Spinal cord (tissue), 10 donors: ENCODE data around the gene SMOC1. TPM values are rescaled to one million over a fixed set of nuclear protein-coding genes. Genes with fewer than 3 reads are reported as not detected.

Source experiments
- DNase-seq, 6 donors: peaks; one replicate each; pipeline versions ENCODE4 v3.0.0 to v3.0.0-alpha.2; 2013 to 2015; ENCODE audit warnings: low spot score in 6 of 6, low read depth in 4 of 6
- H3K27ac ChIP-seq: one replicate; pipeline ENCODE4 v1.5.1; 2013; ENCODE audit warnings: low read depth, low read length, control low read depth
- H3K27me3 ChIP-seq: one replicate; pipeline ENCODE4 v1.6.1; 2013; ENCODE audit warnings: low read length; ENCODE audit not compliant: control insufficient read depth, insufficient read depth
- H3K36me3 ChIP-seq: one replicate; pipeline ENCODE4 v1.6.1; 2013; ENCODE audit warnings: low read length; ENCODE audit not compliant: control insufficient read depth, insufficient read depth
- H3K4me1 ChIP-seq: one replicate; pipeline ENCODE4 v1.6.1; 2013; ENCODE audit warnings: low read length; ENCODE audit not compliant: control insufficient read depth, insufficient read depth
- H3K4me3 ChIP-seq: one replicate; pipeline ENCODE4 v1.5.1; 2013; ENCODE audit warnings: low read depth, low read length, control low read depth
- H3K9me3 ChIP-seq: one replicate; pipeline ENCODE4 v1.6.1; 2013; ENCODE audit warnings: low read length; ENCODE audit not compliant: control insufficient read depth, insufficient read depth
- WGBS: methylation state at CpG from one replicate; pipeline ENCODE4 v1.1.5; 2013; ENCODE audit warnings: missing lambda C conversion rate; ENCODE audit not compliant: insufficient coverage; 5-methylcytosine and 5-hydroxymethylcytosine counted together
- polyA plus RNA-seq, 2 donors: library from polyadenylated mRNA; unstranded; fragments of 120-200 nt; gene quantifications; one replicate each; pipeline ENCODE4 v1.2.1, GENCODE V29; 2013; ENCODE audit not compliant: insufficient read length in 2 of 2
- total RNA-seq, 2 donors: library from RNA; depleted of rRNA in 1 of 2; stranded (reverse); fragments of 120-200 nt in 1 of 2; fragments of >200 nt in 1 of 2; gene quantifications; one replicate each; pipeline versions ENCODE4 v1.2.3 to v1.2.4, GENCODE V29; 2013 to 2014
- donor health status: healthy.

The SMOC1 gene
- total and polyA plus RNA-seq, 4 donors = 52.2 to 189 (median 111) TPM

DNA sequence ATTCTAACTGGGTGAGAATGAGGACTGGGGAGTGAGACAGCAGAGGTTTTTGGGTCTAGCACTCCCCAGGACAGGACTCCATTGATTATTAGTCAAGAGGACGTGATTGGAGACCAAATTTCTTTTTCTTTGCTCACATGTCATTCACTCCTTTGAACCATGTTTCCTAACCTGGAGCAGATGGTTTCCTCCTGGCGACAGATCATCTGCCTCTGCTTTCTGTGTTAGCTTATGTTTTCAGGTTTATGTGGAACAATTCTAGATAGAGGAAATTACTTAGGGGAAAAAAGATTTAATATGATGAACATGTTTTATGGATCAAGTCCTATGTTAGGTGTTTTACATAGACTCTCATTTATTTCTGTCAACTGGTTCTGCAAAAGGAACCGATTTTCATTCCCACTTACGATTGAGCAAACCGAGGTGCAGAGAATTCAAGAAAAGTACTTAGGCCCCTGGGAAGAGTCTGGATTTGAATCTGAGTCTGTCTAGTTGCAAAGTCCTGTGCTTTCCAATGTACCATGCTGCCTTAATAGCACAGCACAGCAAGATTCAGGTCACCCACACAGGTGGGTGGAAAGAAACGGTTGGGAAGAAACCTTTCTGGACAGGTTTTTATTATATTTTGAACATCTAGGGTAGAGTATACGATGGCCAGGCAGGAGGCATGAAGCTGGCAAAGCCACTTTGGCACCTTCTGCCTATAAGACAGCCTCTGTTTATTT lies 30.8 kb downstream of the SMOC1 start:
- 83% methylated on average over 1 of the region's 7 CpGs for WGBS
- Histone ChIP-seq H3K4me3 (no peak overlapping the region), H3K27me3 (no peaks in the 10 kb centered on the region), H3K36me3 (no peaks in the 10 kb centered on the region), H3K4me1 (peaks cover 11% of the 10 kb centered on the region), H3K27ac (peak overlapping the region; percentile 71), H3K9me3 (no peaks in the 10 kb centered on the region)
- peak in 1 of 6 donors; percentile 61 for DNase-seq

- peak overlapping the region; percentile 71 for H3K27ac ChIP-seq
- no peaks in the 10 kb centered on the region for H3K9me3 ChIP-seq
- no peak overlapping the region for H3K4me3 ChIP-seq
- WGBS = 46% methylated on average over 3 of the region's 3 CpGs
- no peaks in the 10 kb centered on the region for H3K27me3 ChIP-seq
- peaks cover 11% of the 10 kb centered on the region for H3K4me1 ChIP-seq
- no peaks in the 10 kb centered on the region for H3K36me3 ChIP-seq
- DNase-seq = peak in 1 of 6 donors; percentile 30
Observed at GRCh38 chr14:69910871-69911270, 31.7 kb downstream of the SMOC1 start.

- no peak for DNase-seq
- no peak overlapping the region for H3K4me3 ChIP-seq
- no peaks in the 10 kb centered on the region for H3K27me3 ChIP-seq
- no peak overlapping the region for H3K27ac ChIP-seq
- peaks cover 11% of the 10 kb centered on the region for H3K4me1 ChIP-seq
- no peaks in the 10 kb centered on the region for H3K36me3 ChIP-seq
- WGBS = 55% methylated on average over 1 of the region's 1 CpG
- no peaks in the 10 kb centered on the region for H3K9me3 ChIP-seq
Observed at GRCh38 chr14:69913686-69914085, 34.5 kb downstream of the SMOC1 start.

DNA sequence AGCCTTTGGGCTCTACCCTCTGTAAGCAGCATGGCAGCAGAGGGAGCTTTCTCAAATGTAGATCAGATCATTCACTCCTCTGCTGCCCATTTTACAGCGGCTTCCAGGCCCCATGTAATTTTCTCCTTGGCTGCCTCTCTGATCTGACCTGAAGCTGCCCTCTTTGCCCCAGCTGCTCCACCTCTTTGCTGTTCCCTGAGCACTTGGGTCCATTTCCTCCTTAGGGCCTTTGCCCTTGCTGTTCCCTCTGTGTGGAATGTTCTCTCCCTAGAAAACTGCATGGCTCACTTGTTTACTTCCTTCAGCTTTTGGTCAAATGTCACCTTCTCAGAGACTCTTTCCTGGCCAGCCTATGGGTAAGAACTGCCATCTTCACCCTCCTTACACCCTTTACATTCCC lies 37.2 kb downstream of the SMOC1 start:
- no peaks in the 10 kb centered on the region for H3K27me3 ChIP-seq
- H3K4me3 ChIP-seq = no peak overlapping the region
- WGBS = 78% methylated on average over 1 of the region's 1 CpG
- H3K27ac ChIP-seq = no peak overlapping the region
- H3K36me3 ChIP-seq = peaks cover 4% of the 10 kb centered on the region
- H3K9me3 ChIP-seq = no peaks in the 10 kb centered on the region
- no peak for DNase-seq
- H3K4me1 ChIP-seq = peaks cover 8% of the 10 kb centered on the region

GRCh38 chr14:69917287-69917686 lies 38.1 kb downstream of the SMOC1 start:
- Histone ChIP-seq H3K4me3 (no peak overlapping the region), H3K36me3 (peaks cover 4% of the 10 kb centered on the region), H3K4me1 (peaks cover 16% of the 10 kb centered on the region), H3K9me3 (no peaks in the 10 kb centered on the region), H3K27ac (no peak overlapping the region), H3K27me3 (no peaks in the 10 kb centered on the region)
- WGBS = 96% methylated on average over 3 of the region's 9 CpGs
- DNase-seq = no peak

- peaks cover 19% of the 10 kb centered on the region for H3K4me1 ChIP-seq
- no peaks in the 10 kb centered on the region for H3K9me3 ChIP-seq
- 86% methylated on average over 1 of the region's 1 CpG for WGBS
- peaks cover 4% of the 10 kb centered on the region for H3K36me3 ChIP-seq
- no peak for DNase-seq
- no peak overlapping the region for H3K4me3 ChIP-seq
- no peak overlapping the region for H3K27ac ChIP-seq
- H3K27me3 ChIP-seq = no peaks in the 10 kb centered on the region
Observed at GRCh38 chr14:69919815-69920214, 40.6 kb downstream of the SMOC1 start.

- Histone ChIP-seq H3K27me3 (no peaks in the 10 kb centered on the region), H3K4me3 (no peak overlapping the region), H3K9me3 (no peaks in the 10 kb centered on the region), H3K36me3 (peaks cover 4% of the 10 kb centered on the region), H3K27ac (no peak overlapping the region), H3K4me1 (peaks cover 19% of the 10 kb centered on the region)
- WGBS = 85% methylated on average over 8 of the region's 9 CpGs
- no peak for DNase-seq
Observed at GRCh38 chr14:69921052-69921451, 41.8 kb downstream of the SMOC1 start.

GRCh38 chr14:69922198-69922597 lies 43.0 kb downstream of the SMOC1 start:
- no peaks in the 10 kb centered on the region for H3K27me3 ChIP-seq
- H3K9me3 ChIP-seq = no peaks in the 10 kb centered on the region
- H3K27ac ChIP-seq = no peak overlapping the region
- peak in 1 of 6 donors; percentile 27 for DNase-seq
- WGBS = 58% methylated on average over 6 of the region's 6 CpGs
- H3K4me1 ChIP-seq = peaks cover 24% of the 10 kb centered on the region
- peaks cover 4% of the 10 kb centered on the region for H3K36me3 ChIP-seq
- no peak overlapping the region for H3K4me3 ChIP-seq

- no peaks in the 10 kb centered on the region for H3K9me3 ChIP-seq
Observed at GRCh38 chr14:69924201-69924600, 45.0 kb downstream of the SMOC1 start.

DNA sequence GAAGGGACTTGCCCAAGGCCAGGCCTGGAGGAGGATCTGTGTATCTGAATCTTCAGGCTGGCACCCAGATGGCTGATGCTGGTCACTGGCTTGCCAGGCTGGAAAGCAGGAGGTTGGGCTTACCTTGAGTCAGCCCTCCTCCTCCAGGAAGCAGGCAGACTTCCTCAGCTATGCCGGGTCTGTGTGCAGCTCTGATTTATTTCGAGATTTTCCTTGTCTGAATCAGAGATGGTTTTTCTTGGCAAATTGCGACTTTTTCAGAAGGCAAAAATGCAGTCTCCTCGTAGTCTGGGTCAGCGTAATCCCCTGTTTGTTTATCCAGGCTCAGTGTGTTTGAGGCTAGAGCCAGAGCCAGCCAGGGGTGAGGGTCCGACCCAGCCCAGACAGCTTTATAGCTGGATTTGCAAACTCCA lies 48.9 kb downstream of the SMOC1 start:
- peak in 1 of 6 donors; percentile 43 for DNase-seq
- H3K27me3 ChIP-seq = no peaks in the 10 kb centered on the region
- no peak overlapping the region for H3K4me3 ChIP-seq
- 68% methylated on average over 6 of the region's 6 CpGs for WGBS
- H3K36me3 ChIP-seq = peaks cover 4% of the 10 kb centered on the region
- H3K27ac ChIP-seq = no peak overlapping the region
- peaks cover 39% of the 10 kb centered on the region for H3K4me1 ChIP-seq
- no peaks in the 10 kb centered on the region for H3K9me3 ChIP-seq

More at GRCh38 chr14:69924201-69924600, 45.0 kb downstream of the SMOC1 start:
- Histone ChIP-seq H3K27me3 (no peaks in the 10 kb centered on the region), H3K4me3 (no peak overlapping the region), H3K4me1 (peaks cover 33% of the 10 kb centered on the region), H3K27ac (no peak overlapping the region), H3K36me3 (peaks cover 4% of the 10 kb centered on the region)
- 100% methylated on average over 2 of the region's 5 CpGs for WGBS
- DNase-seq = no peak
